Stimulated activated CD8-positive, alpha-beta memory T cell treated with anti-CD3 and anti-CD28 coated beads, Interleukin-7, amount 100 ng/mL, for 48 hours (primary cell): ENCODE results near the gene RAB3IL1.
A peak's percentile ranks its signal among the peaks of the same experiment; 100 is the strongest.

ENCODE experiments used
- DNase-seq, 2 donors: peaks; one replicate each; pipeline ENCODE4 v3.0.0-alpha.2; 2020; ENCODE audit warnings: low read depth in 1 of 2; ENCODE audit errors: extremely low read depth in 1 of 2

The RAB3IL1 gene

GRCh38 chr11:61905801-61906521 lies 11.4 kb downstream of the RAB3IL1 start:
- DNase-seq, result no peak

- DNase-seq, result no peak
These were observed 12.2 kb downstream of the RAB3IL1 start for GRCh38 chr11:61905067-61905696.

- DNase-seq, result no peak
These were observed 12.8 kb downstream of the RAB3IL1 start for GRCh38 chr11:61904539-61905048.

GRCh38 chr11:61903845-61904244 lies 13.5 kb downstream of the RAB3IL1 start:
- no peak for DNase-seq

GRCh38 chr11:61902313-61902712 lies 15.1 kb downstream of the RAB3IL1 start:
- no peak for DNase-seq

- no peak for DNase-seq
These were observed 16.0 kb downstream of the RAB3IL1 start for GRCh38 chr11:61901397-61901796.

GRCh38 chr11:61900251-61900650 lies 17.1 kb downstream of the RAB3IL1 start:
- DNase-seq, result no peak

GRCh38 chr11:61899146-61899841 lies 18.1 kb downstream of the RAB3IL1 start:
- DNase-seq, result peak; percentile 71 to 81

GRCh38 chr11:61898247-61898582 lies 19.2 kb downstream of the RAB3IL1 start:
- no peak for DNase-seq

- DNase-seq, result peak; percentile 46 to 55
These were observed 19.7 kb downstream of the RAB3IL1 start for GRCh38 chr11:61897387-61898246.

- no peak for DNase-seq
These were observed 20.5 kb downstream of the RAB3IL1 start for GRCh38 chr11:61896665-61897386.

- no peak for DNase-seq
These were observed 21.7 kb downstream of the RAB3IL1 start for GRCh38 chr11:61895718-61896059.

GRCh38 chr11:61895046-61895717 lies 22.2 kb downstream of the RAB3IL1 start:
- no peak for DNase-seq

GRCh38 chr11:61893981-61894380 lies 23.4 kb downstream of the RAB3IL1 start:
- no peak for DNase-seq

- no peak for DNase-seq
These were observed 25.3 kb downstream of the RAB3IL1 start for GRCh38 chr11:61892085-61892370.

- DNase-seq, result peak in 1 of 2 donors; percentile 22
These were observed 25.9 kb downstream of the RAB3IL1 start, which contains the start of gene FADS3 for GRCh38 chr11:61891331-61892084. TSS of gene FADS3 (minus strand) at chr11:61891545. CDS start at chr11:61891381, 164 bp downstream.

- DNase-seq, result peak in 1 of 2 donors; percentile 11
These were observed 26.6 kb downstream of the RAB3IL1 start for GRCh38 chr11:61890529-61891330.

- no peak for DNase-seq
These were observed 27.5 kb downstream of the RAB3IL1 start for GRCh38 chr11:61889831-61890230.
